ENCODE results near the gene KRT6A.

Gene KRT6A

DNA sequence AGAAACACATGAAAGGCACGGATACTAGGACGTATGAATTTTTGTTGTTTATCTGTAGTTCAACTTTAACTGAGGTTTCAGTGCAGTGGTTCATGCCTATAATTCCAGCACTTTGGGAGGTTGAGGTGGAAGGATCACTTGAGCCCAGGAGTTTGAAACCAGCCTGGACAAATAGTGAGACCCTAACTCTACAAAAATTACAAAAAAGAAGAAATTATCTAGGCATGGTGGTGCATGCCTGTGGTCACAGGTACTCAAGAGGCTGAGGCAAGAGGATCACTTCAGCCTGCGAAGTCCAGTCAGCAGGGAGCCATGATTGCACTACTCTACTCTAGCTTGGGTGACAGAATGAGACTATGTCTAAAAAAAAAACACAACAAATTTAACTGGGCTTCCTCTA lies 49.1 kb downstream of the KRT6A start:
- no peak for DNase-seq (ENCODE audit: low spot score)
- TF ChIP-seq, protein P1, sequence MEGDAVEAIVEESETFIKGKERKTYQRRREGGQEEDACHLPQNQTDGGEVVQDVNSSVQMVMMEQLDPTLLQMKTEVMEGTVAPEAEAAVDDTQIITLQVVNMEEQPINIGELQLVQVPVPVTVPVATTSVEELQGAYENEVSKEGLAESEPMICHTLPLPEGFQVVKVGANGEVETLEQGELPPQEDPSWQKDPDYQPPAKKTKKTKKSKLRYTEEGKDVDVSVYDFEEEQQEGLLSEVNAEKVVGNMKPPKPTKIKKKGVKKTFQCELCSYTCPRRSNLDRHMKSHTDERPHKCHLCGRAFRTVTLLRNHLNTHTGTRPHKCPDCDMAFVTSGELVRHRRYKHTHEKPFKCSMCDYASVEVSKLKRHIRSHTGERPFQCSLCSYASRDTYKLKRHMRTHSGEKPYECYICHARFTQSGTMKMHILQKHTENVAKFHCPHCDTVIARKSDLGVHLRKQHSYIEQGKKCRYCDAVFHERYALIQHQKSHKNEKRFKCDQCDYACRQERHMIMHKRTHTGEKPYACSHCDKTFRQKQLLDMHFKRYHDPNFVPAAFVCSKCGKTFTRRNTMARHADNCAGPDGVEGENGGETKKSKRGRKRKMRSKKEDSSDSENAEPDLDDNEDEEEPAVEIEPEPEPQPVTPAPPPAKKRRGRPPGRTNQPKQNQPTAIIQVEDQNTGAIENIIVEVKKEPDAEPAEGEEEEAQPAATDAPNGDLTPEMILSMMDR (IDR thresholded peaks at IDR 0.05; ENCODE audit: extremely low read depth, missing control alignments): no peak

GRCh38 chr12:52442600-52443061 lies 50.4 kb downstream of the KRT6A start:
- TF ChIP-seq, protein P1 (IDR thresholded peaks at IDR 0.05; ENCODE audit: extremely low read depth, missing control alignments): no peak
- DNase-seq (ENCODE audit: low spot score): no peak

- TF ChIP-seq, protein P1 (IDR thresholded peaks at IDR 0.05; ENCODE audit: extremely low read depth, missing control alignments): no peak
- DNase-seq (ENCODE audit: low spot score): no peak
Measured at GRCh38 chr12:52441320-52441911, 51.6 kb downstream of the KRT6A start.

GRCh38 chr12:52440821-52441319 lies 52.2 kb downstream of the KRT6A start:
- TF ChIP-seq, protein P1 (IDR thresholded peaks at IDR 0.05; ENCODE audit: extremely low read depth, missing control alignments): no peak
- no peak for DNase-seq (ENCODE audit: low spot score)

DNA sequence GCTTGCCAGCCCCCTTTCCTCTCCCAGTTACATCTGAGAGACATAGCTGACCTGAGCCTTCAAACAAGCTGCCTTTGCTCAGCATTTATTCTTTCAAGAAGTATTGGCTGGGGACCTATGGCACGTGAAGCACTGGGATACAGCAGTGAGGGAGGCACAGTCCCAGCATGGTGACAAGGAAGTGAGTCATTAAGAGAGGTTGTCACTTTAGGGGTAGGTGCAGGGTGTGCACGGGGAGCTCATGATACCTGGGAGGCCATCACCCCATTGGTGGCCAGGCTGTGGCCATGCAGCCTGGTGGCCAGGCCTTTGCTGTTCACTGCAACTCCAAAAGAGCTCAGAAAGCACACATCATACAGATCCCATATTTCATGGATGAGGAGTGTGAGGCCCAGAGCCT lies 53.2 kb downstream of the KRT6A start:
- TF ChIP-seq, protein P1 (IDR thresholded peaks at IDR 0.05; ENCODE audit: extremely low read depth, missing control alignments): no peak
- no peak for DNase-seq (ENCODE audit: low spot score)

DNA sequence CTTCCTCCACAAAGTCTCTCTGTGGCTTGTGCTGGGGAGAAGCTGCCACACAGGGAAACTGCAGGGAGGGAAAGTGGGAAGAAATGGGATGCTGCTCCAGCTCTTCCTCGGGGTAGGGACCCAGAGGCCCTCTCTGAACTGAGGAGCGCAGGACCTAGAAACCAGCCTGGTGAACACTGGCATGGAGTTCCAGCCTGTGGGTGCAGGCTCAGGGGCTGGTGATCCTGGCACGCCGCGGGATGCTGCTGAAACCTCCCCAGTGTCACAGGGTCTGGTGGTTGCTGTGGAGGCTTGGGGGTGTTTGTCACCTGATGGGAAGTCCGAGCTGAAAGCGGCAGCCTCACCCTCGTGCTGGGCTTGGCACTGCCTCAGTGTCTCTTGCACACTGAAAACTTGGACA lies 53.6 kb downstream of the KRT6A start:
- TF ChIP-seq, protein P1 (IDR thresholded peaks at IDR 0.05; ENCODE audit: extremely low read depth, missing control alignments): no peak

GRCh38 chr12:52438305-52439301 lies 54.5 kb downstream of the KRT6A start:
- DNase-seq (ENCODE audit: low spot score): no peak
- TF ChIP-seq, protein P1 (IDR thresholded peaks at IDR 0.05; ENCODE audit: extremely low read depth, missing control alignments): no peak

More for the DNA sequence above, 53.6 kb downstream of the KRT6A start:
- no peak for DNase-seq (ENCODE audit: low spot score)
